Measurements from ENCODE around the gene PORCN.
"Not testable (repeated sequence)": the region's sequence is repeated elsewhere in the genome, so short reads cannot be mapped to it uniquely, and the experiment has no call there.

Gene PORCN

DNA sequence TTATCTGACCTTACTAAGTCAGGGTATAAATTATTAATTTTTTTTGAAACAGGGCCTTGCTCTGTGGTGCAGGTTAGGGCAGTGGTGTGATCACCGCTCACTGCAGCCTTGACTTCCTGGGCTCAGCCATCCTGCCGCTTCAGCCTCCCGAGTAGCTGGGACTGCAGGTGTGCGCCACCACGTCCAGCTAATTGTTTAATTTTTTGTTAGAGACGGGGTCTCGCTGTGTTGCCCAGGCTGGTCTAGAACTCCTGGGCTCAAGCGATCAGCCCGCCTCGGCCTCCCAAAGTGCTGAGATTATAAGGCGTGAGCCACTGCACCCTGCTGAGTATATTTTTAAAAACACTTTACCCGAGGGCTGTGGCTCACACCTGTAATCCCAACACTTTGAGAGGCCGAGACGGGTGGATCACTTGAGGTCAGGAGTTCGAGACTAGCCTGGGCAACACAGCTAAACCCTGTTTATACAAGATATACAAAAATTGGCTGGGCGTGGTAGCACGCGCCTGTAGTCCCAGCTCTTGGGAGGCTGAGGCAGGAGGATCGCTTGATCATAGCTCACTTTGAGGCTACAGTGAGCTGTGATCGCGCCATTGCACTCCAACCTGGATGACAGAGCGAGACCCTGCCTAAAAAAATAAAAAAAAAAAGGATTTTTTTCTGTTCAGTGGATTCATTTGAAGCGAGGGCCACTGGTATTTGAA, 30.0 kb downstream of the PORCN start:
- in situ Hi-C loops (cut with HindIII; ENCODE audit: low sequenced_read_pairs), result no loop called here

DNA sequence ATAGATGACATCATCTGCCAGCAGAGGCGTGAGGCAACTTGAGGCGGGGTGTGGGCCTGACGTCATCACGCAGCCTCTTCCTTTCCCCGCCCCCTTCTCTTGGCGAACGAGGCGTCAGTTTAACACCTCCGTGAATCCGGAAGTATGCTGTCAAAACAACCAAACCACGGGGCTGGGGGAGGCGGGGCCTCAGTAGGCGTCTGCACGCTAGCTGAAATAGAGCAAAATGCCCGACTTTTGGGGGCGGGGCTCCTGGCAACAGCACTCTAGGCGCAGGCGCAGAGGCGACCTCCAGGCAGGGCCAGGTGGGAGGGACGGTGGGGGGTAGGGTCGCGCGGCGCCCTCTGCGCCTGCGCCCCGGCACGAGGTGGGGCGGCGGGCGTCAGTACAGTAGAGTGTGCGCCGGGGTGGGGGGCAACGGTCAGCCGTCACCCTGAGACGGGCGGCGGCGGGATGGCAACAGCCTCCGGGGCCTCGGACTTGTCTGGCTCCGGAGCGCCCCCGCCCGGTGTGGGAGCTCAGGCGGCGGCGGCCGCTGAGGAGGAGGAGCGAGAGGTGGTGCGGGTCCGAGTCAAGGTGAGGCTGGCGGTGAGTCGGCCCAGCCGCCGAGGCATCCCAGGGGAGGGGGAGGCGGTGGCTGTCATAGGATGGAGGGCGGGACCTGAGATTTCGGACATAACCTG, 30.7 kb downstream of the PORCN start, which contains the start of gene TBC1D25:
Gene TBC1D25, plus strand, starts transcription at position 370 of the 683 bp plus-strand sequence. Its CDS starts 84 bp downstream, at position 454.
- in situ Hi-C loops (cut with HindIII; ENCODE audit: low sequenced_read_pairs), result no loop called here

- in situ Hi-C loops (cut with HindIII; ENCODE audit: low sequenced_read_pairs), result no loop called here
These were observed 31.2 kb downstream of the PORCN start for GRCh38 chrX:48540028-48540375.

- in situ Hi-C loops (cut with HindIII; ENCODE audit: low sequenced_read_pairs), result no loop called here
These were observed 31.7 kb downstream of the PORCN start for GRCh38 chrX:48540480-48540879.

DNA sequence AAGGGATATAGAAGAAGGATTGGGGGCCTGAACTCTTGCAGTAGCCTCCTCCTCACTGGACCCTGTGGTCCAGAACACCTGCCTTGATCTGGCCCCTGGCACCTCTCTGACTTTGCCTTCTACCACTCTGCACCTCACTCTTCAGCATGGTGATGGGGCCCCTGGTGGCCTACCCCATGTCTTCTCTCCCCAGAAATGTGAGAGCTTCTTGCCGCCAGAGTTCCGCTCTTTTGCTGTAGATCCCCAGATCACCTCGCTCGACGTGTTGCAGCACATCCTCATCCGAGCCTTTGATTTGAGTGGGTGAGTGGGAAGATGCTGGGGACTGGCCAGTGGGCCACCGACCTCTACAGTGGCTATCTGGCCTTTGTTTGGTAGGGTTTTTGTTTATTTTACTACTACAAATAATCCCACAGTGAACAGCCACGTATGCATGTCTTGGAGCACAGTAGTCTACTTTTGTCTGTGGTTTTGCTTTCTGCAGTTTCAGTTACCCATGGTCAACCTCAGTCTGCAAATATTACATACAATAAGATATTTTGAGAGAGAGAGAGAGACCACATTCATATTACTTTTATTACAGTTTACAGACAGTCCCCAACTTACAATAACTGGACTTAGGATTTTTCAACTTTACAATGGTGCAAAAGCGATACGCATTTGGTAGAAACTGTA, 32.5 kb downstream of the PORCN start:
- in situ Hi-C loops (cut with HindIII; ENCODE audit: low sequenced_read_pairs), result no loop called here

- in situ Hi-C loops (cut with HindIII; ENCODE audit: low sequenced_read_pairs), result no loop called here
These were observed 40.1 kb downstream of the PORCN start for GRCh38 chrX:48548871-48549270.

- in situ Hi-C loops (cut with HindIII; ENCODE audit: low sequenced_read_pairs), result not testable (repeated sequence)
These were observed 47.0 kb downstream of the PORCN start for GRCh38 chrX:48555731-48556325.

GRCh38 chrX:48558271-48558670, 49.5 kb downstream of the PORCN start:
- in situ Hi-C loops (cut with HindIII; ENCODE audit: low sequenced_read_pairs), result no loop called here

- in situ Hi-C loops (cut with HindIII; ENCODE audit: low sequenced_read_pairs), result no loop called here
These were observed 50.8 kb downstream of the PORCN start for GRCh38 chrX:48559636-48560035.

DNA sequence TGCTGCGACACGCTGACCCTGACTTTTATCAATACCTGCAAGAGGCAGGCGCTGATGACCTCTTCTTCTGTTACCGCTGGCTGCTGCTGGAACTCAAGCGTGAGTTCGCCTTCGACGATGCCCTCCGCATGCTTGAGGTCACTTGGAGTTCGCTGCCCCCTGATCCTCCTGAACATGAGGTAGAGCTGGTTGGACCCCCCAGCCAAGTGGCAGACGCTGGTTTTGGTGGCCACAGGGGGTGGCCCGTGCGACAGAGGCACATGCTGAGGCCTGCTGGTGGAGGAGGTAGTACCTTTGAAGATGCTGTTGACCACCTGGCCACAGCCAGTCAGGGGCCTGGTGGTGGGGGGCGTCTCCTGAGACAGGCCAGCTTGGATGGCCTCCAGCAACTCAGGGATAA, 51.3 kb downstream of the PORCN start:
- in situ Hi-C loops (cut with HindIII; ENCODE audit: low sequenced_read_pairs), result no loop called here

DNA sequence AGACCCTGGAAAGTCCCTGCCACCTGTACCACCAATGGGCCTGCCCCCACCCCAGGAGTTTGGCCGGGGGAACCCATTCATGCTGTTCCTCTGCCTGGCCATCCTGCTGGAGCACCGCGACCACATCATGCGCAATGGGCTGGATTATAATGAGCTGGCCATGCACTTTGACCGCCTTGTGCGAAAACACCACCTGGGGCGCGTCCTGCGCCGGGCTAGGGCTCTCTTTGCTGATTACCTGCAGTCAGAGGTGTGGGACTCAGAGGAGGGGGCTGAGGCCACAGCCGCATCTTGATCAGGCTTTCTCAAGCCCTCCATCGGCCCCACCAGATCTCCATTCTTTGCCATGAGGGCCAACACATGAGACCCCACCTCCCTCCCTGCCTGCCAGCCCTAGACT, 51.9 kb downstream of the PORCN start:
- in situ Hi-C loops (cut with HindIII; ENCODE audit: low sequenced_read_pairs), result no loop called here

DNA sequence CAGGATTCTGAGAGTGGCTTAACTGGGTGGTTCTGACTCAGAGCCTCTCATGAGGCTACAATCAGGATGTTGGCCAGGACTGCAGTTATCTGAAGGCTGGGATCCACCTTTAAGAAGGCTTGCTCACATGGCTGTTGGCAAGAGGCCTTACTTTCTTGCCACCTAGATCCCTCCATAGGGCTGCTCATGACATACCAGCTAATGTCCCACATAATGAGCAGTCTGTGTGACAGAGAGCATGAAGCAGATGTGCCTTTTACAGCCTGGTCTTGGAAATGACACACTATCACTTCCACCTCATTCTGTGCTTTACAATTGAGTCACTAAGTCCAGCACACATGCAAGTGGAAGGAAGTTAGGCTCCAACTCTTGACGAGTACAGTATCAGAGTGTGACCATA, 61.2 kb downstream of the PORCN start:
- in situ Hi-C loops (cut with HindIII; ENCODE audit: low sequenced_read_pairs), result no loop called here

Data from endothelial cell of hepatic sinusoid (primary cell).